ENCODE measurements around the gene ETV6. TPM values are rescaled to one million over a fixed set of nuclear protein-coding genes. Genes with fewer than 3 reads are reported as not detected.

ETV6 gene
- total RNA-seq (10 to 100 TPM; 16.3 to 20.9 TPM), polyA plus RNA-seq (ENCODE audit: insufficient read depth, low read depth, low replicate concordance) (7.8 TPM)
- long read RNA-seq, donor 1, full-length matches to known transcripts, result 3 of 3 reads
- long read RNA-seq, donor 1, partial matches to known transcripts, result 0 of 3 reads
- long read RNA-seq, donor 1, other reads (novel, unspliced or antisense), result 0 of 3 reads
- long read RNA-seq, donor 2, full-length matches to known transcripts, result 2 of 2 reads
- long read RNA-seq, donor 2, partial matches to known transcripts, result 0 of 2 reads
- long read RNA-seq, donor 2, other reads (novel, unspliced or antisense), result 0 of 2 reads

DNA sequence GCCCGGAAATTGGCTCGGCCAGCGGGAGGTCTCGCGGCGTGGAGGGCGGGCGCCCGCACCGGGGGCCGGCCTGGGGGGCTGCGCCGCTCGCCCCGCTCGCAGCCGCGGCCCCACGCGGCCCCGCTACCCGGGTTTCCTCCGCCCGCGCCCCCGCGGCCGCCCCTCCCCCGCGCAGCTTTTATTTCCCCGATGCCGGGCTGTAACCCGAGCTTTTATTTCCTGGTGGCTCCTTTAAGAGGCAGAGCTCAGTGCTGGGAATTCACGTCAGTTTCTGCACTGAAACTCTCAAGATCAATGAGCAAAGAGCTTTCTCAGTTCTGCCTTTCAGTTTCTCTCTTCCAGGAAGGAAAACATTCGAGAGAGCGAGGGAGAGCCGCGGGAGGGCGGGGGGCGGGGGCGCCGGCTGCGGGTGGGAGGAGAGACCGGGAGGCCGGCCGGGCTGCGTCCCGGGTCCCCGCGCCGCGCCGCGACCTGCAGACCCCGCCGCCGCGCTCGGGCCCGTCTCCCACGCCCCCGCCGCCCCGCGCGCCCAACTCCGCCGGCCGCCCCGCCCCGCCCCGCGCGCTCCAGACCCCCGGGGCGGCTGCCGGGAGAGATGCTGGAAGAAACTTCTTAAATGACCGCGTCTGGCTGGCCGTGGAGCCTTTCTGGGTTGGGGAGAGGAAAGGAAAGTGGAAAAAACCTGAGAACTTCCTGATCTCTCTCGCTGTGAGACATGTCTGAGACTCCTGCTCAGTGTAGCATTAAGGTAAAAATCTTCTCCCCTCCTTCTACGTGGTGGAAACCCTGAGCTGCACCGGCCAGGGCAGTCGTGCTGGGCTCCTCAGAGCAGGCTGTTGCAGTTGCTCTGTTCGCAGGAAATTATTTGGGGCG lies at the start of gene ETV6:
ETV6 (plus strand) TSS at position 262 of the 873 bp plus-strand sequence; CDS start at position 716, 454 bp downstream.
- H3K27ac ChIP-seq, result peak within 1 kb of the TSS; percentile 93 to 97
- no peaks in the 10 kb centered on the region for H3K27me3 ChIP-seq
- intact Hi-C loops (cut with DNase I; ENCODE audit: low total_unique reads), result no loop called here
- peaks cover 22% of the 10 kb centered on the region for H3K4me1 ChIP-seq
- H3K4me3 ChIP-seq, result peak within 1 kb of the TSS; percentile 79 to 86
- no peaks in the 10 kb centered on the region for H3K9me3 ChIP-seq
- WGBS, 2 donors, result 0 to 3% methylated on average over 18 to 70 of the region's 86 CpGs
- H3K36me3 ChIP-seq (ENCODE audit: low read depth, missing control alignments), result no peaks in the 10 kb centered on the region
- DNase-seq, result peak; percentile 83
- TF ChIP-seq POLR2A (IDR thresholded peaks at IDR 0.05) (no peak), CTCF (IDR thresholded peaks at IDR 0.05) (no peak)

GRCh38 chr12:11600199-11600598 lies 49.3 kb upstream of the ETV6 start:
- H3K4me3 ChIP-seq, result no peak overlapping the region
- WGBS, 2 donors, result 80 to 82% methylated on average over 3 of the region's 3 CpGs
- H3K36me3 ChIP-seq (ENCODE audit: low read depth, missing control alignments), result no peaks in the 10 kb centered on the region
- no peaks in the 10 kb centered on the region for H3K27me3 ChIP-seq
- no peak for TF ChIP-seq CTCF (IDR thresholded peaks at IDR 0.05)
- TF ChIP-seq POLR2A (IDR thresholded peaks at IDR 0.05), result no peak
- DNase-seq, result no peak
- intact Hi-C loops (cut with DNase I; ENCODE audit: low total_unique reads), result no loop called here
- no peaks in the 10 kb centered on the region for H3K9me3 ChIP-seq
- H3K27ac ChIP-seq, result no peak overlapping the region
- H3K4me1 ChIP-seq, result no peaks in the 10 kb centered on the region

GRCh38 chr12:11601647-11602046 lies 47.8 kb upstream of the ETV6 start:
- no peak for DNase-seq
- intact Hi-C loops (cut with DNase I; ENCODE audit: low total_unique reads), result no loop called here
- Histone ChIP-seq H3K9me3 (no peaks in the 10 kb centered on the region), H3K36me3 (ENCODE audit: low read depth, missing control alignments) (no peaks in the 10 kb centered on the region), H3K27me3 (no peaks in the 10 kb centered on the region), H3K27ac (no peak overlapping the region), H3K4me1 (no peaks in the 10 kb centered on the region), H3K4me3 (no peak overlapping the region)
- WGBS, 2 donors, result 95 to 100% methylated on average over 1 of the region's 1 CpG
- TF ChIP-seq POLR2A (IDR thresholded peaks at IDR 0.05) (no peak), CTCF (IDR thresholded peaks at IDR 0.05) (no peak)

DNA sequence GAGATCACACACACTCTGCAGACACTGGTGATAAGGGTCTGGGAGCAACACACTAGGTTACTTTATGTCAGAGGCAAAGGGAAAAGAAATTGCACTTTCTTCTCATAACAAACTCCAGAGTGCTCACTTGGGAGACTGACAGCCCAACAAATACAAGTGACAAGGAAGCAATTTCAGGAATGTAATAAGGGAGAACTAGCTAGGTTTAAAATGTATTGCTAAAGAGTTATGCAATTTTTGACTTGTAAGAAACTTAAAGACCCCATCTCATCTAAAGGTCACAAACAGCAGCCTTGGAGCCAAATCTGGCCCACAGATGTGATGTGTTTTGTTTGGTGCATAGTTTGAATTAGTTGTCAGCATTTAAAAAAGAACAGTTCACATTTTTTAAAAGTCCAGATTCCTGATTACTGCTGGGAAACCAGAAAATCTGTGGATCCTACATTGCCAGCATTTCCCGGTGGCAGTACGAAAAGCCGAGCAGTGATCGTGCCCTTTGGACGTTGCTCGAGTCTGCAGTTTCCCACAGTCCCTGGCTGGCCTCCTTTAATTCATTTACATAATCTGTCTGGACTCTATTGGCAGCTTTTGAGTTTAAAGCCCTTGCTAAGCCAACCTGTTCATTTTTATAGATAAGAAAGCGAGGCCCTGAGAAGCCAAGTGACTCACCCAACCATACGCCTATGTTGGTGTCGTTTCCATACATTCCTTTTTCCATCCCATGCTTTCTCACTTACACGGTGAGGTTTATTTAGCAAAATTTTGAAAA lies 42.0 kb upstream of the ETV6 start:
- 56 to 58% methylated on average over 10 of the region's 10 CpGs for WGBS, 2 donors
- DNase-seq, result no peak
- TF ChIP-seq CTCF (IDR thresholded peaks at IDR 0.05) (no peak), POLR2A (IDR thresholded peaks at IDR 0.05) (no peak)
- no peak overlapping the region for H3K4me3 ChIP-seq
- no peaks in the 10 kb centered on the region for H3K4me1 ChIP-seq
- intact Hi-C loops (cut with DNase I; ENCODE audit: low total_unique reads), result no loop called here
- no peaks in the 10 kb centered on the region for H3K9me3 ChIP-seq
- H3K36me3 ChIP-seq (ENCODE audit: low read depth, missing control alignments), result no peaks in the 10 kb centered on the region
- no peaks in the 10 kb centered on the region for H3K27me3 ChIP-seq
- H3K27ac ChIP-seq, result no peak overlapping the region

Measured in testis (tissue), 5 donors.